GM10248 (cell line): ENCODE data around the gene TTC16.
A peak's percentile ranks its signal among the peaks of the same experiment; 100 is the strongest.

Experiments
- CTCF ChIA-PET: fragments of 300-600 bp; sonication (Branson Sonifier 250); formaldehyde crosslinking; extraction: SDS; loops from one replicate; lab custom pipeline; 2021; ENCODE audit warnings: antibody characterized with exemption; lab: Yijun Ruan, JAX
- POLR2A ChIA-PET: fragments of 350-650 bp; sonication (Branson Sonifier 250); formaldehyde crosslinking; extraction: SDS; loops from one replicate; lab custom pipeline; 2020; ENCODE audit warnings: antibody characterized with exemption; lab: Yijun Ruan, JAX
- DNase-seq: peaks from one replicate; pipeline ENCODE4 v3.0.0; 2012; ENCODE audit errors: extremely low spot score
- TF ChIP-seq, protein P1 (sequence below): IDR thresholded peaks from 2 replicates; pipeline ENCODE4 v1.5.1; 2012; ENCODE audit warnings: mild to moderate bottlenecking, low read depth; ENCODE audit errors: extremely low read depth, missing control alignments, control extremely low read depth

The TTC16 gene

DNA sequence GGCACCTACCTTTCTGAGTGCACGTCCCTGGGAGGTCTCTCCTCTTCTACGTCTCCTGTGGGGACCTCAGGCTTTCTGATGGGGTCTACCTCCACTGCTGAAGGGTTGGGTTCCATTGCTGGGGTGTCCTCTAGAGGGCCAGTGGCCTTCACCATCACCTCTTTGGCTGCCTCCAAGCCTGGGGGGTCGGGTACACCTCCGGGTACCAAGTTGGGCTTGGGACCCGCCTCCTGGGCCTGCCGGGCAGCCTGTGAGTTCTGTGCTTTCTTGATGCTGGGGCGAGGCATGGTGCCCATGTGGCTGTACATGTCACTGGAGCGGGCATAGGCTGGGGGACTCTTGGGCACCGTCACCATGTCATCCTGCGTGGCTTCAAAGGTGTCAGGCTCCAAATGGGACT lies 58.1 kb downstream of the TTC16 start:
- DNase-seq = no peak
- TF ChIP-seq, protein P1, sequence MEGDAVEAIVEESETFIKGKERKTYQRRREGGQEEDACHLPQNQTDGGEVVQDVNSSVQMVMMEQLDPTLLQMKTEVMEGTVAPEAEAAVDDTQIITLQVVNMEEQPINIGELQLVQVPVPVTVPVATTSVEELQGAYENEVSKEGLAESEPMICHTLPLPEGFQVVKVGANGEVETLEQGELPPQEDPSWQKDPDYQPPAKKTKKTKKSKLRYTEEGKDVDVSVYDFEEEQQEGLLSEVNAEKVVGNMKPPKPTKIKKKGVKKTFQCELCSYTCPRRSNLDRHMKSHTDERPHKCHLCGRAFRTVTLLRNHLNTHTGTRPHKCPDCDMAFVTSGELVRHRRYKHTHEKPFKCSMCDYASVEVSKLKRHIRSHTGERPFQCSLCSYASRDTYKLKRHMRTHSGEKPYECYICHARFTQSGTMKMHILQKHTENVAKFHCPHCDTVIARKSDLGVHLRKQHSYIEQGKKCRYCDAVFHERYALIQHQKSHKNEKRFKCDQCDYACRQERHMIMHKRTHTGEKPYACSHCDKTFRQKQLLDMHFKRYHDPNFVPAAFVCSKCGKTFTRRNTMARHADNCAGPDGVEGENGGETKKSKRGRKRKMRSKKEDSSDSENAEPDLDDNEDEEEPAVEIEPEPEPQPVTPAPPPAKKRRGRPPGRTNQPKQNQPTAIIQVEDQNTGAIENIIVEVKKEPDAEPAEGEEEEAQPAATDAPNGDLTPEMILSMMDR = no peak
- POLR2A ChIA-PET = no interaction called here
- CTCF ChIA-PET = interaction anchor here (1.4 to 7.6 kb wide), 4 partner anchors 8 to 96 kb away, joined by 3 to 41 read pairs (median 6); partner anchors contain the start of genes CDK9 and TOR2A

DNA sequence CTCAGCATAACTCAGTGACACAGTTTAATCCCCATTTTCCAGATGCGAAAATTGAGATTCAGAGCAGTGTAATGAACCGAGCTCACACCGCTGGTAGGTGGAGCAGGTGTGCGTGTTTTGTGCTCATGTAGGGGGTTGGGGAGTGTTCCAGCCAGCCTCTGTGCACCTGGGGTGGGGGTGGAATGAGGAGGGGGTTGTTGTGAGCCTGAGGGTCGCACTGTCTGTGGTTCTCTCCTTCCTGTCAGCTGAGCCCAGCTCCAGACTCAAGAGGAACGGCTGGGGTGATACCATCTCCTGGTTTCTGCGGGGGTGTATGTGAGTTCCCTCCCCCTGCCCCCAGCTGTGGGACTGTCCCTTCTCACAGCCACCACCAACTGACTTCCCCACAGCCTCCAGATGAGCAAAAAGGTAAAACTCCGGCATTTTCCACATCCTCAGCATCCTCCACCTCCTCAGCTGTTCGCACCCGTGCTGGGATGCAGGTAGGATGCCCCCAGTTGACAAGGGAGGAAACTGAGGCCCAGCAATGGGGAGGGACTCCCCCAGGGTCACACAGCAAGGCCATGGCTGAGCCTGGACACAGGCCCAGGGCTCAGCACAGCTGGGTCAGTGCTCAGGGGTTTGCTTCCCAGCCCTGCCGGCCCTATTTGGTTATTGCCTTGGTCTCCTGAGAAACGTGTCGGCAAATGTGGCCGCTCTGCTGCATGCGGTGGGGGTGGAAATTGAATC lies 60.5 kb downstream of the TTC16 start:
- POLR2A ChIA-PET = interaction anchor here (0.7 kb wide), 1 partner anchor 8 kb away, joined by 3 read pairs; no protein-coding TSS in a partner anchor
- DNase-seq = peak; percentile 81
- TF ChIP-seq, protein P1 = no peak

DNA sequence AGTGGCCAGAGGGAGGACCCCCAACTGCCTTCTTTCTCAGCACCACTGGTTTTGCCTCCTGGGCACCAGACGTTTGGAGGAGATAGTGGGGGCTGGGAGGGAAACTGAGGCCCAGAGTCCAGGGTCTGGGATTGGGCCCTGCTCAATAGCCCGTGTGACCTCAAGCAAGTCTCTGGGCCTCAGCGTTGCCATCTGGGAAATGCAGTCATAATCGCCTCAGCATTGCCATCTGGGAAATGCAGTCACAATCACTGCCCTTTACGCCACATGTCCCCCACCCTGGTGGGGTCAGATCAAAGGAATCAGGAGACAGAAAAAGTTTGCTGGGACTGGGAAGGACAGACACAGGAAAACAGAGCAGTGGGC lies 61.0 kb downstream of the TTC16 start:
- POLR2A ChIA-PET = no interaction called here
- CTCF ChIA-PET = interaction anchor here (1.3 to 2.7 kb wide), 2 partner anchors 8 to 19 kb away, joined by 3 to 25 read pairs; partner anchors contain the start of gene CDK9
- DNase-seq = no peak
- TF ChIP-seq, protein P1 = no peak

More for the DNA sequence above, 60.5 kb downstream of the TTC16 start:
- CTCF ChIA-PET = interaction anchor here (1.0 to 2.7 kb wide), 3 partner anchors 9 to 93 kb away, joined by 3 to 25 read pairs (median 3); partner anchors contain the start of gene CDK9

DNA sequence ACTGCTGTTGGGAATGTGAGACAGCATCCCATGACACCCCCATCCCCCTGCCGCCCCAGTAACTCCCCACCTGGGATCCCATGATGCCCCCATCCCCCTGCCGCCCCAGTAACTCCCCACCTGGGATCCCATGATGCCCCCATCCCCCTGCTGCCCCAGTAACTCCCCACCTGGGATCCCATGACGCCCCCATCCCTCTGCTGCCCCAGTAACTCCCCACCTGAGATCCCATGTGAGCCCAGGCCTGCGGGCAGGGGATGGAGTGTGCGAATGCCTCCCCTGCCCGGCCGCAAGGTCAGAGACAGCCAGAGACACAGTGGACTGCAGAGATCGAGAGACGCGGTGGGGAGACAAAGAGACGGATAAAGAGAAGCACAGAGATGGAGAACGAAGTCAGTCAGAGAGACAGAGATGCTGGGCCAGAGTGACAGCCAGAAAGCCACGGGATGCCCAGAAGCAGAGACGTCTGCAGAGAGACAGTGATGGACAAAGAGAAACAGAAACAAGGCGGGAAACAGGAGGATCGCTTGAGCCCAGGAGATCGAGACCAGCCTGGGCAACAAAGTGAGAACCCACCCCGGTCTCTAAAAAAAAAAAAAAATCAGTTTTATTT lies 61.6 kb downstream of the TTC16 start:
- no peak for DNase-seq
- CTCF ChIA-PET = interaction anchor here (2.6 to 10.6 kb wide), 2 partner anchors 43 to 93 kb away, joined by 12 to 62 read pairs; partner anchors contain the start of gene TOR2A
- POLR2A ChIA-PET = interaction anchor here (0.7 kb wide), 1 partner anchor 68 kb away, joined by 3 read pairs; no protein-coding TSS in a partner anchor
- TF ChIP-seq, protein P1 = no peak

DNA sequence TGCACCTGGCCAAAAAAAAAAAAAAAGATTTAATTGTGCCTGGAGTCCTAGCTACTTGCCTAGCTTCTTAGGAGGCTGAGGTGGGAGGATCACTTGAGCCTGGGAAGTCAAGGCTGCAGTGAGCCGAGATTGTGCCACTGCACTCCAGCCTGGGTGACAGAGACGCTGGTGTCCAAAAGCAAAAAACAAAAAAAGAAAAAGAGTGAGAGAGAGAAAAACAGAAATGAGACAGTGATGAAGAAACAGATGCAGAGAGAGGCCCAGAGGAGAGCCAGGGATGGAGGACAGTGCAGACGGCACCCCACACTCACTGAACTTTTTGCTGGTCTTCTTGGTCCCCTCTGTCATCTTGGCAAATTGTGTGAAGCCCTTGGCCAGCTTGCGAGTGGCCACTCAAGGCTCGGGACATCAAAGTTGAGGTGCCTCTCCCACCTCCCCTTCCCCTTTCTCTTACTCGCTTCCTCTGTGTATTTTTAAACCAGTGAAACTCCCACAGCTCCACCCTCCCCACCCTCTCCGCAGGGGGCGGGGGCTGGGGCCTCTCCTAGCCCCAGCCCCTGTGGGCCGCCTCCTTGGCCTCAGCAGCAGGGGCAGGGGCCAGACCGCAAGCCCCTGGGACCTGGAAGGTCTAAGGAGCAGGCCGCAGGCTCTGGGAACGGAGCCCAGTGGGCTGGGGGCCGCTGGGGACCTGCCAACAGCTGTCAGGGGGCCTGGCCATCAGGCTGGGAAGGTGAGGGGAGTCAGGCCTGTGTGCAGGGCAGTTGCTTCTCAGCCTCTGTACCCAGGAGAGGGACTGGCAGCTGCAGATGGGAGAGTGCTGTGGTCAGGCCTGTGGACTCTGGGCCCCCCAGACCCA lies 62.6 kb downstream of the TTC16 start, which contains the start of gene SH2D3C:
SH2D3C (minus strand) TSS at position 387 of the 856 bp plus-strand sequence; CDS start at position 348, 39 bp downstream.
- ChIA-PET CTCF (interaction anchor here (0.9 to 10.6 kb wide), 6 partner anchors 9 to 257 kb away, joined by 3 to 62 read pairs (median 4); partner anchors contain the start of genes FPGS and TOR2A), POLR2A (interaction anchor here (0.7 to 1.0 kb wide), 2 partner anchors 24 to 67 kb away, joined by 3 read pairs; partner anchors contain the start of gene FPGS)
- DNase-seq = peak; percentile 60
- TF ChIP-seq, protein P1 = no peak
